Uterus (tissue), 4 donors: ENCODE results near the gene AP2B1. TPM values are rescaled to one million over a fixed set of nuclear protein-coding genes. Genes with fewer than 3 reads are reported as not detected.

Experiments used
- DNase-seq, 2 donors: peaks; one replicate each; pipeline ENCODE4 v3.0.0-alpha.2; 2019 to 2020
- H3K27ac ChIP-seq, 2 donors: fragments of 200-600 bp; sonication (generic); 1 replicate in 1 of 2; 2 replicates in 1 of 2; pipeline ENCODE4 v1.5.1; 2016 to 2018
- H3K27me3 ChIP-seq, 2 donors: fragments of 200-600 bp; sonication (generic); one replicate each; pipeline ENCODE4 v1.5.1; 2018 to 2019; ENCODE audit warnings: control low read depth in 1 of 2
- H3K36me3 ChIP-seq, 2 donors: fragments of 200-600 bp; sonication (generic); one replicate each; pipeline ENCODE4 v1.5.1; 2019; ENCODE audit warnings: control low read depth in 1 of 2
- H3K4me1 ChIP-seq, 2 donors: fragments of 200-600 bp; sonication (generic); one replicate each; pipeline ENCODE4 v1.5.1; 2018 to 2019; ENCODE audit warnings: control low read depth in 1 of 2
- H3K4me3 ChIP-seq, 2 donors: fragments of 200-600 bp; sonication (generic); 1 replicate in 1 of 2; 2 replicates in 1 of 2; pipeline ENCODE4 v1.5.1; 2018 to 2019; ENCODE audit warnings: mild to moderate bottlenecking in 1 of 2
- H3K9me3 ChIP-seq, 2 donors: fragments of 200-600 bp; sonication (generic); one replicate each; pipeline ENCODE4 v1.5.1; 2019; ENCODE audit warnings: control low read depth in 1 of 2
- POLR2A ChIP-seq, 2 donors: fragments of 450-650 bp; IDR thresholded peaks; one replicate each; pipeline ENCODE4 v1.6.1; 2016; ENCODE audit warnings: antibody characterized with exemption in 2 of 2, mild to moderate bottlenecking in 1 of 2, moderate library complexity in 1 of 2
- intact Hi-C: fragments of 100-400 bp; cut with DNase I; formaldehyde crosslinking; loops from one replicate; pipeline ENCODE4 v1.15.1; 2023; ENCODE audit warnings: low total_unique reads
- total RNA-seq, 4 donors: library from RNA; depleted of rRNA in 3 of 4; stranded (reverse); fragments of >200 nt in 3 of 4; gene quantifications; one replicate each; pipeline versions ENCODE4 v1.1.0 to v1.2.4, GENCODE V29; 2014 to 2023
- TF ChIP-seq, protein P1 (sequence below), 4 experiments: fragments of 200-600 bp in 2 of 4; fragments of 450-650 bp in 2 of 4; sonication (generic) in 2 of 4; IDR thresholded peaks; one replicate each; pipeline ENCODE4 v1.5.1; 2016 to 2019; ENCODE audit warnings: antibody characterized with exemption in 4 of 4, mild to moderate bottlenecking in 2 of 4, moderate library complexity in 1 of 4
- donor health status: DM: yes; HTN: yes; CAD: no.

Gene AP2B1
- total RNA-seq, 4 donors from 2014 or later = 40.7 to 124 (median 61.5) TPM

DNA sequence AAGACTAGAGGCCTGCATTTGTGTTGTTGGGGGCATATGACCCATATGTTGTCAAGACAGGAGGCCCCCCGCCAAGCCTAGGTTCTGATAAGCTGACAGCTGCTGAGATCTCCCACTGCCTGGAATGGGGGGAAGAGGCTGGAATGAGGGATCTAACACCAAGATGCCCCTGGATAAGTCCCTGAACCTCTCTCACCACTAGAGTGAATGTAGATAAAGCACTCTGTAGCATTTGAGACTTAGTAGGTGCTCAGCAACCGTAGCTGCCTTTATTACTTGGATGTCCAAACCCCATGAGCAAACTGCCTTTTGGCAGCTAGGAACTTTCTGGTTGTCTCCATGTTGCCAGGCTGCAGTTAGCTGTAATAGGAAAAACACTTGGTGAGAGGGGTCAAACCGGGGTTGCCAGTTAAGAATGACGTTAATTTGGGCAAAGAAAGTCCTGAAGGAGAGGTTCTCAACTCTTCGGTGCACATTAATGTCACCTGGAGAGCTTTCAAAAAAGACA, 139.9 kb downstream of the AP2B1 start:
- Histone ChIP-seq H3K36me3 (no peaks in the 10 kb centered on the region), H3K9me3 (no peaks in the 10 kb centered on the region), H3K27ac (no peak overlapping the region), H3K4me3 (no peak overlapping the region), H3K27me3 (no peaks in the 10 kb centered on the region), H3K4me1 (peaks cover 0 to 7% of the 10 kb centered on the region in 2 donors)
- intact Hi-C loops = no loop called here
- TF ChIP-seq, protein P1, sequence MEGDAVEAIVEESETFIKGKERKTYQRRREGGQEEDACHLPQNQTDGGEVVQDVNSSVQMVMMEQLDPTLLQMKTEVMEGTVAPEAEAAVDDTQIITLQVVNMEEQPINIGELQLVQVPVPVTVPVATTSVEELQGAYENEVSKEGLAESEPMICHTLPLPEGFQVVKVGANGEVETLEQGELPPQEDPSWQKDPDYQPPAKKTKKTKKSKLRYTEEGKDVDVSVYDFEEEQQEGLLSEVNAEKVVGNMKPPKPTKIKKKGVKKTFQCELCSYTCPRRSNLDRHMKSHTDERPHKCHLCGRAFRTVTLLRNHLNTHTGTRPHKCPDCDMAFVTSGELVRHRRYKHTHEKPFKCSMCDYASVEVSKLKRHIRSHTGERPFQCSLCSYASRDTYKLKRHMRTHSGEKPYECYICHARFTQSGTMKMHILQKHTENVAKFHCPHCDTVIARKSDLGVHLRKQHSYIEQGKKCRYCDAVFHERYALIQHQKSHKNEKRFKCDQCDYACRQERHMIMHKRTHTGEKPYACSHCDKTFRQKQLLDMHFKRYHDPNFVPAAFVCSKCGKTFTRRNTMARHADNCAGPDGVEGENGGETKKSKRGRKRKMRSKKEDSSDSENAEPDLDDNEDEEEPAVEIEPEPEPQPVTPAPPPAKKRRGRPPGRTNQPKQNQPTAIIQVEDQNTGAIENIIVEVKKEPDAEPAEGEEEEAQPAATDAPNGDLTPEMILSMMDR (IDR thresholded peaks at IDR 0.05) = no peak
- TF ChIP-seq POLR2A (IDR thresholded peaks at IDR 0.05) = no peak
- no peak for DNase-seq

DNA sequence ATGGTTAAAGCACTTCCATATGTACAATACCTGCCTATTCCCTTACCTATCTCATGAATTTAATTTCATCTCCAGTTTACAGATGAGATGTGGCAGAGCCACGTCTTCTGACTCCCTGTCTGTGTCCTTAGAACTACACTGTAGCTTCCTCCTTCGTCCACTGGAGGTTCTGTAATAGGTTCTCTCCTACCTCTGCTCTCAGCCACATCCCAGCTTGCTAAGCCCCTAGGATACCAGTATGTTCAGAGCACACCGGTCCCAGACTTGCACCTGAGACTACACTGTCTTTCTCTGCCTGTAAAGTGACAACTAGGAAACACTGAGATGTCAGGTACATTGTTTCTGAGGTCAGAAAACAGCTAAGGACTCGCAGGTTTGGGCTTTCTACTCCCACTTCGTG, 140.5 kb downstream of the AP2B1 start:
- Histone ChIP-seq H3K27ac (no peak overlapping the region), H3K4me3 (no peak overlapping the region), H3K36me3 (no peaks in the 10 kb centered on the region)

DNA sequence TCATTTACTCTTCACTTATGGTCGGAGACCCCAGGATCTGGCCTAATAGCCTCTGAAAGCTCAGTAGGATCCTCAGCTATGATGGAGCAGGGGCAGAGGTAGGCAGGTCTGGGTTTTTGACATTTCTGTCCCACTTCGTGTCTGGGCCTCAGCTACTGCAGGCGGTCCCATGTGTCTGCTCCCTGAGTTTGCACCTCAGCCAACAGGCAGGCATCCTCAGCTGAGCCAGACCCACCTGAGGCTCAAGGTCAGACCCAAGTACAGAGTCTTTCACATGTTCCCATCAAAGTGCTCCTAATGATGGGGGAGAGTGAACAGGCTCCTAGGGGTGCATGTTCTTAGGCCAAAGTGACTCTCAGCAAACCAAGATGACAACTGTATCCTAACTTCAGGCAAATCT, 141.4 kb downstream of the AP2B1 start:
- no peaks in the 10 kb centered on the region for H3K9me3 ChIP-seq
- TF ChIP-seq, protein P1 (IDR thresholded peaks at IDR 0.05) = no peak
- TF ChIP-seq POLR2A (IDR thresholded peaks at IDR 0.05) = no peak
- no peaks in the 10 kb centered on the region for H3K36me3 ChIP-seq
- H3K27me3 ChIP-seq = no peaks in the 10 kb centered on the region
- no peak overlapping the region for H3K4me3 ChIP-seq
- peaks cover 0 to 7% of the 10 kb centered on the region in 2 donors for H3K4me1 ChIP-seq
- no peak for DNase-seq
- intact Hi-C loops = no loop called here
- no peak overlapping the region for H3K27ac ChIP-seq

More for the DNA sequence above, 140.5 kb downstream of the AP2B1 start:
- H3K27me3 ChIP-seq = no peaks in the 10 kb centered on the region
- DNase-seq = no peak
- TF ChIP-seq, protein P1 (IDR thresholded peaks at IDR 0.05) = no peak
- TF ChIP-seq POLR2A (IDR thresholded peaks at IDR 0.05) = no peak
- intact Hi-C loops = no loop called here
- peaks cover 0 to 7% of the 10 kb centered on the region in 2 donors for H3K4me1 ChIP-seq
- no peaks in the 10 kb centered on the region for H3K9me3 ChIP-seq

DNA sequence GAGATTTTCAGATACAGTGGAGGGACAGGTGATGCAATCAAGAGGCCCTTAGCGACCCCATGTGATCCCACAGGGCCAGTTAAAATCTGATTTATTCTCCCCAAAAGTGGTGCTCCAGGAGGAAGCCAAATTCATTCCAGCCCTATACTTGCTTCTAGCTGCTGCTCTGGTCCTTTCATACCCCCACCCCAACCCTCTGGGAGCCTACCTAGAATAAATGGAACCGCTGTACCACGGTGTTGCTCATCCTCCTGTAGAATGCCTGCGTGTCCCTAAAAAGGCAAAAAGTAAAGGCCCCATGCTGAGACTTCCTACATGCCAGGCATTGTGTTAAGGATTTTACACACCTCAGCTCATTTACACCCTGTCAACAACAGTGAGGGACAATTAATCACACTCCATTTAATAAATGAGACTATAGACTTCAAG, 142.3 kb downstream of the AP2B1 start:
- intact Hi-C loops = no loop called here
- Histone ChIP-seq H3K27me3 (no peaks in the 10 kb centered on the region), H3K27ac (no peak overlapping the region), H3K4me1 (peaks cover 0 to 7% of the 10 kb centered on the region in 2 donors), H3K9me3 (no peaks in the 10 kb centered on the region), H3K4me3 (no peak overlapping the region), H3K36me3 (no peaks in the 10 kb centered on the region)
- TF ChIP-seq, protein P1 (IDR thresholded peaks at IDR 0.05) = no peak
- TF ChIP-seq POLR2A (IDR thresholded peaks at IDR 0.05) = no peak
- DNase-seq = no peak

DNA sequence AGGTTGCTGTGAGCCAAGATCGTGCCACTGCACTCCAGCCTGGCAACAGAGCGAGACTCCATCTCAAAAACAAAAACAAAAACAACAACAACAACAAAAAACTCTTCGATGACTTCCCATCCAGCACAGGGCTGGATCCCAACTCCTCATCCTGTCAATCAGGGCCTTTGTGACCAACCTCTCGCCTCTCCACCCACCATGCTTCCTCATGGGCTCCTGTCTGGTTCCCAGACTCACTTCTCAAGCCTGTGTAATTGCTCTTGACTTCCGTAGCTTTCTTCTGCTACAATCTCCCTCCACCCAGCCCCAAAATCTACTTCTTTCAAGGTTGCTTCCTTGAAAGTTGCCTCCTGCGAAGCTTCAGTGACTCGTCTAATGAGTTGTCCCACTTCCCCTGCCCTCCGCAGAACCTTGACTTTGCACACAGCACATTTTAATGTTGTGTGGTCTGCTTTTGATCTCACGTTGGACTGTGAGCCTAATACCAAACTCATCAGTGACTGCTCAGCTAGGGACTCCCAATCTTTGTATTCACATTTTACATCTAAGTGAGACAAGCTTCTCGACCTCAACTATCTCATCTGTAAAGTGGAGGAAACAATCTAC, 143.4 kb downstream of the AP2B1 start:
- TF ChIP-seq, protein P1 (IDR thresholded peaks at IDR 0.05) = no peak
- no peak for TF ChIP-seq POLR2A (IDR thresholded peaks at IDR 0.05)
- Histone ChIP-seq H3K27me3 (no peaks in the 10 kb centered on the region), H3K36me3 (no peaks in the 10 kb centered on the region), H3K9me3 (no peaks in the 10 kb centered on the region), H3K4me1 (peaks cover 0 to 7% of the 10 kb centered on the region in 2 donors), H3K4me3 (no peak overlapping the region), H3K27ac (no peak overlapping the region)
- intact Hi-C loops = no loop called here
- DNase-seq = no peak
